ENCODE results near the gene PAX7.
A peak's percentile ranks its signal among the peaks of the same experiment; 100 is the strongest.
"Not testable (repeated sequence)": the region's sequence is repeated elsewhere in the genome, so short reads cannot be mapped to it uniquely, and the experiment has no call there.

The PAX7 gene

DNA sequence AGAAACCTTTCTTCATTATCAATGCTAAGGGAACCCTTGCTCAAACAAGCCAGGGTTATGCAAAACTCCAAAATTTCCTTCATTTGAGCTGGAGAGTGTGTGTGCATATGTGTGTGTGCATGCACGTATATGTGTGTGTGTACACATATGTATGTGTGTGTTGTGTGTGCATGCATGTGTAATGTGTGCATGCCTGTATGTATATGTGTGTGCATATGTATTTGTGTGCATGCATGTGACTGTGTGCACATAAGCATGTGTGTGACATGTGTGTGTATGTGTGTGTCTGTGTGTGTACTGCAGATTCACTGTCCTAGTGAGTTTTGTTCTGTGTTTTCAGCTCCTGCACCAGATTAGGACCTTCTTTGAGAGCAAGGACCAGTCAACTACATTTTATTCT lies 28.2 kb downstream of the PAX7 start:
- DNase-seq (ENCODE audit: low read depth), result no peak

DNA sequence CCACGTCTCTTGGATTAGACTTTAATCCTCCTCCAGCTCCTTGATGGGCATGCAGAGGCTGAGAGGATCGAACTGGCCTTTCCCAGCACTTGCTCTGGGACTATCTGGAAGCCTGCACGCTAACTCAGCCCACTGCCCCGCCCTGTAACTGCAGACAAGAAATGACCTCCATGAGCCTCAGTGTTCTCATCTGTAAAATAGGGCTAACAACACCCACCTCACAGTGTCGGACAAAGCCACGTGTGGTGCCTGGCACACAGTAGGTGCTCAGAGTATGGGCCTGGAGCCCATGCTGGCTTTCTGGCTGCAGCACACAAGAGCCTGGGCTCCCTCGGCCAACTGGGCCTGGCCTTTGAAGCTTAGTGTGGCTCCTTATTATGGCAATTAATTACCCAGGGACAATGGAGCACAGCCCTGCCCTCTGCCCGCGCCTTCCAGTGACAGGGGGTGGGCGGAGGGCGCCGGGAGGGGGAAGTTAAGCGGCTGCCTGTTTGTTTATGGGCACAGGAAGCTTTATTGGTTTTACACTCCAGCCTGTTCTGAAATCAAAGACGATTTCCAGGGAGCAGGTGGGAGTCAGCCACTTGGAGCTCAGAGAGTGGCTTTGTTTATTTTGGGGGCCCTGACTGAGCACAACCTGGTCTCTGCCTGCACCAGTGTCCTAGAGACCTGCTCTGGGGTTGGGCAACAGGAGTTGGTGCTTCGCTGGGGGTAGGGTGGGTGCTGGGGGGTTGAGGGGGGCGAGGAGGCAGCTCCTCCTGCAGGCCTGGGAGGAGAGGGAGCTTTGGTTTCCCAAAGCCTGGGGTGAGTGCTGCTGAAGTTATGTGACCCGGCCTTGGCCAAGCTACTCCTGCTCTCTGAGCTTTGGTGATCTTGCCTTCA lies 31.0 kb downstream of the PAX7 start:
- DNase-seq (ENCODE audit: low read depth), result no peak

DNA sequence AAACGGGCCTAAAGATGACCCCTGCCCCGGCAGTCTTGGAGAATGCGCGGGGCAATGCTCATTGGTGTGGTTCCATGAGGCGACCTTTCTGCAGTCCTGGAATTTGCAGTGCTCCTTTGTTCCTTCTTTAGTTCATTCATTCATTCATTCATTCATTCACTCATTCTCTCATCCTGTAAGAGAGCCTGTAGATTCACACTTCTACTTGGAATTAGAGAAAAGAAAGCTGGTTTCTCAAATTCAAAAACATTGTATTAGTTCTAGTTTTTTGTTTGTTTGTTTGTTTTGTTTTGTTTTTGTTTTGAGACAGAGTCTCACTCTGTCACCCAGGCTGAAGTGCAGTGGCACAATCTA lies 31.6 kb downstream of the PAX7 start:
- no peak for DNase-seq (ENCODE audit: low read depth)

DNA sequence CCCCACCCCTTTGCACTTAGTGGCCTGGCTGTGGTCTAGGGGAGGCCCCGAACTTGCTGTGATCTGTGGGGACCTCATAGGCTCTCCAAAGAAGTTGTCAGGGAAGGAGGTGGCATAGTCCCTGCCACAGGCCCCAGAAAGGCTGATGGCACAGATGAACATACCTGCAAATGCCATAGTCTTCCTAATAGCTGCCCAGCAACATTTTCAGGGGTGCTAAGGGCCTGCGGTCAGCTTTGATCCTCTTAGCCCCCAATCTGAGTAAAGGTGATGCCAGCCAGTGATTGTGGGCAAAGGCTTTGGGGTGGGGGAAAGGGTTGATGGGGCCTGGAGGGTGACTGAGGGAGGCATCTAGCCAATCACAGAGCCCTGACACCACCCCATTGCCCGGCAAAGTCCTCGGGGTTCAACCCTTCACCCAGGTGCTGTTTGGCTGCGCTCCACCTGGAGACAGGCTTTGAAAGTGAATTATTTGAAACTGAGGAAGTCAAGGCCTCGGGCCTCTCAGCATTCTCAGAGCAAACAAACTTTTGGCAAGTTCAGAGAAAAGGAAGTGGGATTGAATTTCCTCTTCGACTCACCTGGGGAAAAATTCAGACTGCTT lies 35.8 kb downstream of the PAX7 start:
- no peak for DNase-seq (ENCODE audit: low read depth)

DNA sequence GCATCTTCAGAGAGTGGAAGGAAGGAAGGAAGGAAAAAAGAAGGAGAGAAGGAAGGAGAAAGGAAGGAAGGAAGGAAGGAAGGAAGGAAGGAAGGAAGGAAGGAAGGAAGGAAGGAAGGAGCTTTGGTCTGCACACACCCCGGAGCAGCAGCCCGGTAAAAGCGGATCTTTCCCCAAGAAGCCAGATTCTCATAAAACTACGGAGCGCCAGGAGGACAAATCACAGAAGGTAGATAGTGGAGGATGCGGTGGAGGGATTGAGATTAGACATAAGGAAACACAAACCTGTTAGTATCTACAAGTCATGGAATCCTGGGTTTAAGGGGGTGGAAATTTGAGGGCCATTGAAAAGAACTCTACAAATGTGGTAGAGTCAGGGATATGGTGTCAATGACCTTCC lies 36.7 kb downstream of the PAX7 start:
- no peak for DNase-seq (ENCODE audit: low read depth)

DNA sequence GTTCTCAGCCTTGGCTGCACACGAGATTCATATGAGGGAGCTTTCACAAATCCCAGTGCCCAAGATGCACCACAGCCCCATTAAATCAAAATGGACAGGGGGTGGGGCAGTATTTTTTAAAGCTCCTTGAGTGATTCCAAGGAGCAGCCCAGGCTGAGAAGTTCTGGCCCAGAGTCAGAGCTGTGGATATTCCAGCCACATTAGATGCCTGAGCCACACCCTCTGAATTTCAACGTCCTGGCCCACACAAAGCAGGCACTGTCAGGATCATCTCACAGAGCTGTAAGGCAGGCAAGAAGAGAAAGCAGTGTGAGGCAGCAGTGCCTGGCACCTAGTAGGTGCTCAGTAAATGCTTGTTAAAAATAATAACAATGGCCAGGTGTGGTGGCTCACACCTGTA lies 37.4 kb downstream of the PAX7 start:
- no peak for DNase-seq (ENCODE audit: low read depth)

DNA sequence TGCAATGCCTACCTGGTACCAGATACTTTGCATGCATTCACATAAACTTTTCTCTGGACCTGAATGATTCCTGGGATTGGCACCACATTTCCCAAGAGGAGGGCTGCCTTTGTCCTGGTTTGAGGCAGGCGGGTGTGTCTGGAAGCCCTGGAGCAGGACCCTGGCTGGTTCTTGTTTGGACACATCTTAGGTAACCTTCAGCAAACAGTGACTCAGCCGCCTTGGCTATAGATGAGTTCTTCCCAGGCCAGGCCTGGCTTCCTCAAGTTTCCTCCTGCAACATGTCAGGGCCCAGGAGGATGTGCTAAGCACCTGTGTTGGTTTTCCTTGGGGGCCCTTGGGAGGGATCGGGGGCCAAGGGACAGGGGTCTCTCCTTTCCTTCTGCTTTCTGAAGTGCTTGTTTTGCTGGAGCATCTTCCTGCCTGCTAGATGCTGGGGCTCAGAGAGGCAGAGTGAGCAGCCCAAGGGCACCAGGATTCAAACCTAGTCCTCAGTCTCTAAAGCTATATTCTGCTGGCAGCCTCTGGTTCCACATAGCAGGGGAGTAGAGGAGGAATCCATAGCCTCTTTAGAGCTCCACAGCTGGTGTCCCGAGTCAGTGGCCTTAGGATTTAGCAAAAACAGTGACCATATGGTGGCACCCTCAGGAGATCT lies 38.2 kb downstream of the PAX7 start:
- DNase-seq (ENCODE audit: low read depth), result peak; percentile 5

DNA sequence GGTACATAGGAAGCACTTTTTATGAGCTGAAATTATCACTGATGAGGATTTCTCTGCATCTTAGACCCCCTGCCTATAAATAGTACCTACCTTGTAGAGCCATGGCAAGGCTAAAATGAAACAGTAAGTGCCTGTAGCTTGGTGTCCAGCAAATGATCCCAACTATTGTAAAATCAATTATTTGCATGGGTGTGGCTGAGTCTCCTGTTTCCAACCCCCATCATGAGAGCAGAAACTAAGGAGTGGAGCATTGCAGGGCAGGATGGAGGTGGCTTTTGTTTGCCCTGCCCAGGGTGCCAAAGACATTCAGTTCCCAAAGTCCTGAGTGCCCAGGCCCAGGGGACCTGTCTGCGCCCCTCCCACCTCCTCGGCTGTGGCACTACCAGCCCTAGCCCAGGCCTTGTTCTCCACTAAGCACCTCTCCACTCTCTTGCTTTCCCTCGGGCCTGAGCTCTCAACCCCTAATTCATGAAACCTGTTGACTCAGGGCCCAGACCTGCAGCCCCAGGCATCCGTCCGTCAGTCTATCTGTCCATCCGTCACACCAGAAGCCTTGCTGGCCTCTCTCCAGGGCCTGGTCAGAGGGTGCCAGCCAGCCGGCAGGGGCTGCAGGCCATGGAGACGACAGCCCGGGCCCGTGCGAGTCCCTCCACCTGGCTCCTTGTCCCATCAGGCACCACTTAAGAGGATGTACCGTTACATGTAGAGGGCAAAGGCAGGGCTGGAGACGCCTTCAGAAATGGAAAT lies 39.6 kb downstream of the PAX7 start:
- no peak for DNase-seq (ENCODE audit: low read depth)

DNA sequence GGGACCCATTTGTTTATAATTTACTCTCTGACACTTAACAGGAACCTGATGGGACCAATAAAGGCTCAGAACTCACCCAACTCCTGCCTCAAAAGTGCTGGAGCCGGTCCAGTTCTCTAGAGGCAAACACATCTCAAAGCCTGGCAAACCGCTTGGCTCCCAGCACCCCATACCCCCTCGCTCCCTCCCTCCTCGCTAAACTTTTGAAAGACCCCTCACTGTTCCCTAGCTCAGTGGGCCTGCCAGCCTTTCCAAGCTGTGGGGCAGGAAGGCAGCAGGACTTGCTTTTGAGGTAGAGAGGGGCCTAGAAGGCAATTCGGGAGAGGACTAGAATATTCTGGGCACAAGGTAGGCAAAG lies 40.2 kb downstream of the PAX7 start:
- no peak for DNase-seq (ENCODE audit: low read depth)

DNA sequence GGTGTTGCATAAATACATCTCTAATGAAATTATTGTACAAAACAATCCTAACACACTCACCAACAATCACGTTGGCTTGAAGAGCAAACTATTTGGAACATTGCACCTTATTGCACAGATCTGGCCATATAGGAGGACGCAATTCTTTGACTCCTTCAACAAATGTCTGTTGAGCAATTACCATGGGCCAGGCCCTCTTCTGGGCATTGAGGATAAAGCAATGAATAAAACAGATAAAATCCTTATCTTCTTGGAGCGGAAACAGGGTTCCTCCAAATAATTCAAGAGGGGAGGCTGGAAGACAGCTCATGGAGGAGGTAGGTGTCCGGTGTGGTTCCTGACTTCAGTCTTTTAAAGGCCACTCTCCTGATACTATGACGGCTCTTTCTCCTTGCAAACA lies 43.3 kb downstream of the PAX7 start:
- peak; percentile 4 for DNase-seq (ENCODE audit: low read depth)

DNA sequence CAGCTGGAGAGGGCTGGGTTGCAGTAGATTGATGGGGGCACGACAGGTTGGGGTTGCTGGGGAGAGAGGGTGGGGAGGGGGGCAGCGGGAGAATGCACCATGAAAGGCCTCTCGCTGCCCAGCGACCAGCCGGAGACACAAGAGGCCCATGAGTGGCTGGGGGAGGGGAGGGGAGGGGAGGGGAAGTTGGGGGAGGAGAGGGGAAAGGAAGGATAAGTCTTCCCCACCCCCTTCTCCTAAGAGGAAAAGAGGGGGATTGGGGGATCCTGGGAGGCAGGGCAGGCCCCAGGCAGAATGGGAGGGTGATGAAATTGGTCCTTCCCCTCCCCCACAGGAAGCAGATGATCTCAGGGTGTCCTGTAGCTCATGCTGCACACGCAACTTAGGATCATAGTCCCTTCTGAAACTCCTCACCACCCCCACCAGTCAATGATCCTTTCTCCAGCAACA lies 45.7 kb downstream of the PAX7 start:
- DNase-seq (ENCODE audit: low read depth), result no peak

DNA sequence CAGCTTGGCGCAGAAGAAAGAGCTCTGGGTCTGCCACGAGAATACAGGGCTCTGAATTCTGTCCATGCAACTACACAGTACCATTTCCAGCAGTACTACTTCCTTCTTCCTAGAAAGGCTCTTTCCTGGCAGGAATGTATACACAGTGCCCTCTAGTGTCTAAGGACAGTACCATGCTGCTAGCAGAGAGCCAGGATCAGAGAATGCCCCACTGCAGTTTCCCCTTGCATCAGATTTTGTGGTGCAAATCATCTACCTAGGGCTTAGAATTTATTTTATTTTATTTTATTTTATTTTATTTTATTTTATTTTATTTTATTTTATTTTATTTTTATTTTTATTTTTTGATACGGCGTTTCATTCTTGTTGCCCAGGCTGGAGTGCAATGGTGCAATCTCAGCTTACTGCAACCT lies 50.8 kb downstream of the PAX7 start:
- peak; percentile 19 for DNase-seq (ENCODE audit: low read depth)

DNA sequence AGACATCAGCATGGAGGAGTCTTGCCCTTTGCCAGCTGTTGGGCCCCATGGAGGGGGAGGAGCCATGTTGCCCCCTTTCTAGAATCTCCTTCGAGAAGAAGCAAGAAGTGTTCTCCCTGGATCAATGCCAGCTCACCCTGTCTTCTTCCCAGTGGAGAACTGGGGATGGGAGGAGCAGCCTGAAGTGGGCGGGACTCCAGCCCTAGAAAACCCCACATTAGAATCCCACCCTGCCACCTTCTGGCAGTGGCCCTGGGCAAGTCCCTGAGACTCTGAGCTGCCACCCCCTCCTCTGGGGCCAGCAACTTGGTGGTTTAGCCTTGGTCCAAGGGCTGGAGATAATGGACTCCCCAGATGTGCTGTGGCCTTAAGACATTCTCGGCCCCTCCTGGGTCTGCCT lies 51.7 kb downstream of the PAX7 start:
- DNase-seq (ENCODE audit: low read depth), result no peak

DNA sequence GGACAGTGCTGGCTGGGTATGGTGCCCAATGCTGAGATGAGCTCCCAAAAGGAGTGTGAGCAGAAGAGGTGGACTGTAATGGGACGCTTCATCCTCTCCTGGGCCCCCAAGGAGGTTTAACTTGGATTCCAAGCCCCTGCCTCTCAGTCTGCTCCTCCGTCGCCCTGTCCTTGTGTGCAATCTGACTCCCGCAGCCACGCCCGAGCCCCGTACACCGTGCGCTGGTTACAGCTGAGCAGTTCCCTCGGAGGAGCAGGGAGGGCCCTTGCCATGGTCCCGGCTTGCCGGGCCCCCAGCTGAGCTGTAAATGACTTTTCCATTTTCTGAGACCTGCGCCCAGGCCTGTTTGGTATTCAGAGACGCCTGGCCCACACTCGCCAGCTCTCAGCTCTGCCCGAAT lies 53.7 kb downstream of the PAX7 start:
- no peak for DNase-seq (ENCODE audit: low read depth)

DNA sequence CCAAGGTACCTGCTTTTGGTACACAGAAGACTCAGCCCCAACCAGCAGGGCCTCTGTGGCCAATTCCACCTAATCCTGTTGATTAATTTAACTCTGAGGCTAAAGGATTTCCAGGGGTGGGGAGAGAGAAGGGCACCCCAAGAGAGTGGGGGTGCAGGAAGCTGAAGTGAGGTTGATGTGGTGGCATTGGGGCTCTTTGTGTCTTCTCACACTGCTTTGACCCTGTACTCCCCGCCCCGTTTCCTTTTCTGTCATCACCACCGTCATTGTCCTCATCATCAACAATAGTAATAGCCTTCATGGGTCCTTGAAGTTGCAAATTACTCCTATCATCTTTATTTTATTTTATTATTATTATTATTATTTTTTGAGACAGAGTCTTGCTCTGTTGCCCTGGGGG lies 55.9 kb downstream of the PAX7 start:
- DNase-seq (ENCODE audit: low read depth), result no peak

DNA sequence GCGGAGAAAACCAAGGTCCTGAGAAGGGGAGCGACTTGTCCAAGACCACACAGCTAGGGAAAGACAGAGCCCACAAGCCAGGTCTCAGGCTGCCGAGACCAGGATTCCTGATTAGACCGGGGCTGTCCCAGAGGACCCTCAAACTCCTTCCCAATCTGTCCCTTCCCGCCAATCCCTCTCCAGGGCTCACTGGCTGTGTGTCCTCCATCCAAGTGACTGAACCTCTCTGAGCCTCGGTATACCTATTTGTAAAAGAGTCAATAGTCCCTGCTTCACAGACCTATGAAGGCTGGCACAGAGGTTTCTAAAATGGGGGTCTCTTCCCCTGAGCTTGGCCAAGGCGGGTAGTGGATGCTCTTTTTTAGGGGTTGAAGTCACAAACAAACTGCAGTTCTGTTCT lies 56.6 kb downstream of the PAX7 start:
- no peak for DNase-seq (ENCODE audit: low read depth)

DNA sequence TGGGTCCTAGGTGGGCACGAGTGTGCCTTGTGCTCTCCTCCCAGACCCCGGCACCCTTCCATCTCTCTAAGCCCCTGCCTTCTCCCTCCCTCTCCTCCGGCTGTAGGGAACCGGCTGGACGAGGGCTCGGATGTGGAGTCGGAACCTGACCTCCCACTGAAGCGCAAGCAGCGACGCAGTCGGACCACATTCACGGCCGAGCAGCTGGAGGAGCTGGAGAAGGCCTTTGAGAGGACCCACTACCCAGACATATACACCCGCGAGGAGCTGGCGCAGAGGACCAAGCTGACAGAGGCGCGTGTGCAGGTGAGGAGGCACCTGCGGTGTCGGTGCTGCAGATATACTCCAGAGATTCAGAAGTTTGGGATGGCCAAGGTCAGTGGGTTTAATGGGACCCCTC lies 61.0 kb downstream of the PAX7 start:
- DNase-seq (ENCODE audit: low read depth), result no peak

DNA sequence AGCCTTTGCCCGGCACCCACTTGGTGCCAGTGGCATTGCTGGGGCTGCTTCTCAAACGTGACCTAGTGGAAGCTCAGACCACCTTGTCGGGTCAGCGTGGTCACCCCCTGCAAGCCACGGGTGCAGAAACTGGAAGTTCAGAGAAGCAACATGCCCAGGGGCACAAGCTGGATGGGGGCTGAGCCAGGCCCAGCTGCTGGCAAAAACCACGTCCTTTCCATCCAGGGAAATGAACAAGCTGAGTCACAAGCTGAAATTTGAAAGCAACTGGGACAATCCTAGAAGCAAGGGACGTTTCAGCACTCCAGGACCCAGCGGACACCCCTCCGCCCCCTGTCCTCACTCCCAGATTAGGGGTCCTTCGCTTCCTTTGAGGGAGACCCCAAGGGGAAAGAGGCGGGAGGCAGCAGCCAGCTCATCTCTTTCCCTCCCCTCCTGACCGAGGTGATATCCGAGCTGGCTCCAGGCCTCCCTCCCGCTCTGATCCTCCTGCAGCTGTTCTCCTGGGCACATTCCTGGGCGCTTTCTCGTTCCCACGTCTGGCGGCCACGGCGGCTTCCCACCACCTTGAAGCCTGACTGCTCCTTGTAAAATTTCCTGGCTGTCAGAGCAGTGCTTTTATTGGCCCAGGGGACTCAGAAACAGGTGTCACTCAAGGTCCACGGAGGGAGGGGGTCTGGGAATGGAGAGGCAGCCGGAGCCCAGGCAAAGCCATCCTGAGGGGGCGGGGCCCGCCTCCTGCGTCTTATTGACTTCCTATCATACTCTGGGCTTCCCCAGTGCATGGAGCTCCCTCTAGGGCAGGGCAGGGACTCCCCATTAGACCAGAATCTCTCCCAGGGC lies 62.8 kb downstream of the PAX7 start:
- DNase-seq (ENCODE audit: low read depth), result no peak

DNA sequence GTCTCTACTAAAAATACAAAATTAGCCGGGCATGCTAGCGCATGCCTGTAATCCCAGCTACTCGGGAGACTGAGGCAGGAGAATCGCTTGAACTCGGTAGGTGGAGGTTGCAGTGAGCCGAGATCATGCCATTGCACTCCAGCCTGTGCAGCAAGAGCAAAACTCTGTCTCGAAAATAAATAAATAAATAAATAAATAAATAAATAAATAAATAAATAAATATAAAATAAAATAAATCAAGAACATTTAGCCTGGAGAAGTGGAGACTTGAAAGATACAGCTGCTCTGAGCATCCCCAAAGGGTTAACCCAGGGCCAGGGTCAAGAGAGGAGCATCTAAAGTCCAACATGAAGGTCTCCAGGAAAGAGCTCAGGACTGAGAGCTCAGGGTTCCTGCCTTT lies 63.6 kb downstream of the PAX7 start:
- not testable (repeated sequence) for DNase-seq (ENCODE audit: low read depth)

DNA sequence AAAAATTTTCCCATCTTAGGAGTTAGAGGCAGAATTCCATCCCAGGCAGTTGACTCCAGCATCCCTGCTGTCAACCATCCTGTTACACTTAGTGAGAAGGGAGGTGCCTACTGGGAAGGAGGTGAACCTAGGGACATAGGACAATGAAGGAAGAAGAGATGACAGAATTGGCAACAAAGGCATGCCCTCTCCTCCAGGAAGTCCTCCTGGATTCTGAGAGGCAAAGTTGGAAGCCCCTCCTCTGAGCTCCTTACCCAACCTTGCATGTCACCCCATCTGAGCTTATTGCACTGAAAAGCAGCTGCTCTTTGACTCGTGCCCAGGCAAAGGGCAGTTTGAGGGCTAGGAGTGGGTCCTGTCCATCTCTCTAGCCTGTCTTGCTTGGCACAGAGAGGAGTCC lies 66.9 kb downstream of the PAX7 start:
- DNase-seq (ENCODE audit: low read depth), result no peak

DNA sequence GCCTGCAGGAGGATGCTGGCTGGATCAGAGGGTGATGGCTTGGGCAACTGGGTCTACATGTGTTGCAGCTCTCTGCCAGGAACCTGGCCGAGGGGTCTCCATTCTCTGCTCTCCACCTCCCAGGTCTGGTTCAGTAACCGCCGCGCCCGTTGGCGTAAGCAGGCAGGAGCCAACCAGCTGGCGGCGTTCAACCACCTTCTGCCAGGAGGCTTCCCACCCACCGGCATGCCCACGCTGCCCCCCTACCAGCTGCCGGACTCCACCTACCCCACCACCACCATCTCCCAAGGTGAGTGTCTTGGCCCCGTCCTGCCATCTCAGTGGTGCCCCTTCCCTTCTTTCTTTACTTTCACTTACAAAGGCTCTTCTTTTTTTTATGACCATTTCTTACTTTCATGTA lies 69.9 kb downstream of the PAX7 start:
- DNase-seq (ENCODE audit: low read depth), result no peak

DNA sequence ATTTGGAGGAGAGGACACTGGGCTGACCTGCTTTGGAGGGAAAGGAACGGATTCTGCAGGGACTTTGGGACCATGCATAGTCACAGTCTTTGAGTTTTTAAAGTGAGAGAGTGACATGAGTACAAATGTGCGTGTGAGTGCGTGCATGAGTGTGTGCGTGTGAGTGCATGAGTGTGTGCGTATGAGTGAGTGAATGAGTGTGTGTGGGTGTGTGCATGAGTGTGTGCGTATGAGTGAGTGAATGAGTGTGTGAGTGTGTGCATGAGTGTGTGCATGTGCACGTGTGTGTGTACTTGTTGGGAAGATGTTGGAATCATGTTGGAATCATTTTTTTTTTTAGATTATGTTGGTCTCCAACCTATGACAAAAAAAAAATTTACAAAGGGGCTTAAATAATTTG lies 70.5 kb downstream of the PAX7 start:
- no peak for DNase-seq (ENCODE audit: low read depth)
